ENCODE results near the gene ARL15.

DNA sequence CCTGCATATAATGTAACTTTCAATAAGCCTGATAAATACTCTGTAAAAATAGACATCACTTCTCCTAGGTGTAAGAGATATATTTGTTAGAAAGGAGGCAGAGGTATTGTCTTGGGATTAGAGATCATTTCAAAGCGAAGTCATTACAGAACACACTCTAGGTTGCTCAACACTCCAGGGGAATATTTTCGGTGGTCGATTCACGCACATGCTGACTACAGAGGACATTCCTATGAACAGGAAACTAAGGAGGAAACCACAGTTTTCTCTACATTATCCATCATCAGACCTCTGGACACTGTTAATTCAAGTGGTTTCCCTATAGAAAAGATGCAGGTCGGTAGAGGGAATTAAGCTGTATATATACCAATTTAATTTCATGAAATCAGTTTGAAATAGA is 379.9 kb downstream of the ARL15 start:
- TF ChIP-seq GATA2 (IDR thresholded peaks at IDR 0.05; ENCODE audit: insufficient read depth, insufficient read length, low read depth, low read length), result no peak
- no peak for TF ChIP-seq CTCF (IDR thresholded peaks at IDR 0.05; ENCODE audit: extremely low read depth in 1 of 2, insufficient read depth in 1 of 2, low read depth in 1 of 2, low read length in 2 of 2)
- TF ChIP-seq MAX (IDR thresholded peaks at IDR 0.05; ENCODE audit: insufficient read depth, insufficient read length), result no peak

Measured in endothelial cell of umbilical vein (primary cell).